ENCODE measurements around the gene KHDC1L.
A peak's percentile ranks its signal among the peaks of the same experiment; 100 is the strongest.
"Not testable (repeated sequence)": the region's sequence is repeated elsewhere in the genome, so short reads cannot be mapped to it uniquely, and the experiment has no call there.

KHDC1L gene, protein sequence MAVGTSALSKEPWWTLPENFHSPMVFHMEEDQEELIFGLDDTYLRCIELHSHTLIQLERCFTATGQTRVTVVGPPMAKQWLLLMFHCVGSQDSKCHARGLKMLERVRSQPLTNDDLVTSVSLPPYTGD
- 0 to 0.06 (median 0) reads per million in 9 experiments for total RNA-seq

DNA sequence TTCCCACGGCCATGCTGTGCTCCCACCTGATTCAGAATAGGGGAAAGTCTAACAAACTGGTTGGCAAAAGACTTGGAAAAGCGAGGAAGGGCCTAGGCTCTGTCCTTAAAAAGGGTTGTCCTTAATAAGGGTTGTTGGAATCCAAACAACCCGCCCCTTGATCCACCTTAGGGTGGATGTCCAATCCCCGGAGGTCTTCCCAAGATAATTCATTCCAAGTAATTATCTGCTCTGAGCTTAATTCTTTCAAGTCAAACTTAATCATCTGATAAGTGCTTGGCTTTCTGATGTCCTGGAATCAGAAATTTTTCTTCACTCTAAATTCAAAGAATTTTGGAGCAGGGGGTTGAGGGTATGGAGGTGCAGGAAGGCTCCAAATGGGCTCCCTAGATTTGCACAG lies at the start of gene KHDC1L:
KHDC1L (minus strand) TSS at position 101 of the 400 bp plus-strand sequence; CDS start at position 13, 88 bp downstream.
- DNase-seq = no peak

DNA sequence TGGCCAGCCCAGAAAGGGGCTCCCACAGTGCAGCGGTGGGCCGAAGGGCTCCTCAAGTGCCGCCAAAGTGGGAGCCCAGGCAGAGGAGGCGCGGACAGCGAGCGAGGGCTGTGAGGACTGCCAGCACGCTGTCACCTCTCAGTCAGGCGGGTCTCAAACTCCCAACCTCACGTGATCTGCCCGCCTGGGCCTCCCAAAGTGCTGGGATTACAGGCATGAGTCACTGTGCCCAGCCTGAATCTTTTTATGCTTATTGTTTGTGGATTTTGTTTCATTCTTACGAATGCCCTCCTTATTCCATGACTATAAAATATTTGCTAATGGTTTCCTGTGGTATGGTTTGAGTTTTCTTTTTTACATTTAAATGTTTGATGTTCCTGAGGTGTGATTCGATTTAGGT lies 44.0 kb upstream of the KHDC1L start:
- peaks cover 7 to 11% of the 10 kb centered on the region in 2 donors for H3K4me1 Mint-ChIP-seq (ENCODE audit: low read depth in 2 of 2)
- DNase-seq; H3K27me3 Mint-ChIP-seq; ATAC-seq (replicated peaks); H3K27ac Mint-ChIP-seq; H3K9me3 Mint-ChIP-seq; H3K36me3 Mint-ChIP-seq (ENCODE audit: insufficient read depth); H3K4me3 Mint-ChIP-seq: not testable (repeated sequence)

More for the DNA sequence above, at the start of gene KHDC1L:
- Mint-ChIP-seq H3K4me3 (no peak within 1 kb of the TSS), H3K27ac (peak within 1 kb of the TSS in 1 of 2 donors; percentile 67), H3K9me3 (no peaks in the 10 kb centered on the region), H3K4me1 (ENCODE audit: low read depth in 2 of 2) (no peaks in the 10 kb centered on the region), H3K27me3 (peaks cover 0 to 6% of the 10 kb centered on the region in 2 donors), H3K36me3 (ENCODE audit: insufficient read depth) (no peaks in the 10 kb centered on the region)
- no peak for ATAC-seq (replicated peaks)

DNA sequence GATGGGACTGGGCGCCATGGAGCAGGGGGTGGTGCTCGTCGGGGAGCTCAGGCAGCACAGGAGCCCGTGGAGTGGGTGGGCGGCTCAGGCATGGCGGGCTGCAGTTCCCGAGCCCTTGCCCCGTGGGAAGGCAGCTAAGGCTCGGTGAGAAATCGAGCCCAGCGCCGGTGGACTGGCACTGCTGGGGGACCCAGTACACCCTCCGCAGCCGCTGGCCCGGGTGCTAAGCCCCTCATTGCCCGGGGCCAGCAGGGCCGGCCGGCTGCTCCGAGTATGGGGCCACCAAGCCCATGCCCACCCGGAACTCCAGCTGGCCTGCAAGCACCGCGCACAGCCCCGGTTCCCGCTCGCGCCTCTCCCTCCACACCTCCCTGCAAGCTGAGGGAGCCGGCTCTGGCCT lies 43.6 kb upstream of the KHDC1L start:
- not testable (repeated sequence) for ATAC-seq (replicated peaks); H3K27ac Mint-ChIP-seq; H3K27me3 Mint-ChIP-seq; DNase-seq; H3K36me3 Mint-ChIP-seq (ENCODE audit: insufficient read depth); H3K4me3 Mint-ChIP-seq; H3K9me3 Mint-ChIP-seq
- H3K4me1 Mint-ChIP-seq (ENCODE audit: low read depth in 2 of 2) = peaks cover 11 to 14% of the 10 kb centered on the region in 2 donors

GRCh38 chr6:73264446-73264845 lies 39.1 kb upstream of the KHDC1L start:
- ATAC-seq (replicated peaks) (no peak), DNase-seq (no peak)
- peaks cover 6% of the 10 kb centered on the region for H3K36me3 Mint-ChIP-seq (ENCODE audit: insufficient read depth)
- H3K4me3 Mint-ChIP-seq = peak overlapping the region; percentile 82 to 86
- peak overlapping the region in 1 of 2 donors; percentile 27 for H3K27ac Mint-ChIP-seq
- no peaks in the 10 kb centered on the region for H3K9me3 Mint-ChIP-seq
- no peaks in the 10 kb centered on the region for H3K27me3 Mint-ChIP-seq
- peaks cover 18 to 22% of the 10 kb centered on the region in 2 donors for H3K4me1 Mint-ChIP-seq (ENCODE audit: low read depth in 2 of 2)

DNA sequence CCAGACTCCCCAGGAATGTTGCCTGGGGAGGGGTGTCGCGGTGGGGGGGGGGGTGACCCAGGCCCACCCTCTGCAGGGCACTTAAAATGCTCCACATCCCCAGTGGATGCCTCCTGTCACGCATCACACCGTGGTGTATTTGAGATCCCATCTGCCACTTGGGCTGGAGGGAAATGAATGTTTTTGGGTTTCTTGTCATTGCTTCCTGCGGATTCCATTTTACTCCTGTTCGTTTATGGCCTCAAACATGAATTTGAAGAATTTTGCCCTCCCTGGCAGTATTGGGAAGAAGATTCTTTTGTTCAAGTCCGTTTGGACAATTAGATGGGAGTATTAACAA lies 38.2 kb upstream of the KHDC1L start:
- DNase-seq (no peak), ATAC-seq (replicated peaks) (no peak)
- peak overlapping the region in 1 of 2 donors; percentile 81 for H3K27ac Mint-ChIP-seq
- peaks cover 18 to 22% of the 10 kb centered on the region in 2 donors for H3K4me1 Mint-ChIP-seq (ENCODE audit: low read depth in 2 of 2)
- no peaks in the 10 kb centered on the region for H3K9me3 Mint-ChIP-seq
- peak overlapping the region; percentile 82 to 86 for H3K4me3 Mint-ChIP-seq
- H3K36me3 Mint-ChIP-seq (ENCODE audit: insufficient read depth) = peaks cover 4% of the 10 kb centered on the region
- no peaks in the 10 kb centered on the region for H3K27me3 Mint-ChIP-seq

DNA sequence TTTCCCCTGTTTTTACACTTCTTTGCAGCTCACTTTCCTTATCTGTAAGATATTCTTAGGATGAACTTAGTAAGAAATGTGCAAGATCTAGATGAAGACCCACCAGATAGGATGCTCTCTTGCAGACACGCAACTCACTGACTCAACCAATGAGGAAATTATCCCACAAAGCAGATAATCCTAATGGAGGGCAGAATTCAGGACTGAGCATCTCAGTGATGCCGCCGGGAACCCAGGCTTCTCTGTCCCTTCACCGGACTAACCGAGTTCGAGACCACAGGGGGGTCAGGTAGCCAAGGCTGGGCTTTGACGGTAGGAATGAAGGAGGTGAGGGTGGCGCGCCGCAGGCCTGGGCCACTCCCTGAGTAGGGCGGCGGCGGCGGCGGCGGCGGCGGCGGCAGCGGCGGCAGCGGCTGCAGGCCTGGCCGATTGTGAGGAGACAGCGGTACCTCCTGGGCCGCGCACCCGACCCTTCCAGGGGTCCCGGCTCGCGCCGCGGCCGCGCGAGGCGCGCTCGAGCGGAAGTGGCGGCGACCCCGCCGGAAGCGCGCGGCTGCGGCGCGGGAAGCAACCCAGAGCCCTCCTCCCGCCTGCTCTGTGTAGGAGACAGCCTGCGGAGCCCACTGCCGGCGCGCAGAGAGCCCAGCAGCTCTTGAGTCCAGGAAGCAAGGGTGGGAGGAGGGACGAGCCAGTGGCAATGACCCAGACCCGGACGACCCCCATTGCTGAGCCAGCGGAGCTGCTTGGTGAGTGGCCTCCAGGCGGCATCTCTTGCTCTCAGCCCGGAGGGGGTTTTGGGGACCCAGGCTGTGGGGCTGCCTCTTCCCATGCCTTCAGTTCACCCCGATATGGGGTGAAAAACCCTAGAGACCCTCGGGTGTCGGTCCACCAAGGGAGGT lies 37.6 kb upstream of the KHDC1L start, which contains the start of gene KHDC1:
KHDC1 (minus strand) TSS at position 526 of the 899 bp plus-strand sequence. CDS start 20,679 bp downstream, outside the sequence.
- no peaks in the 10 kb centered on the region for H3K27me3 Mint-ChIP-seq
- no peaks in the 10 kb centered on the region for H3K9me3 Mint-ChIP-seq
- peak; percentile 35 to 49 (median 48) for DNase-seq
- peak within 1 kb of the TSS; percentile 81 to 91 for H3K27ac Mint-ChIP-seq
- peaks cover 18 to 22% of the 10 kb centered on the region in 2 donors for H3K4me1 Mint-ChIP-seq (ENCODE audit: low read depth in 2 of 2)
- peaks cover 4% of the 10 kb centered on the region for H3K36me3 Mint-ChIP-seq (ENCODE audit: insufficient read depth)
- peak; percentile 87 for ATAC-seq (replicated peaks)
- peak within 1 kb of the TSS; percentile 82 to 86 for H3K4me3 Mint-ChIP-seq

GRCh38 chr6:73258721-73259120 lies 33.4 kb upstream of the KHDC1L start:
- H3K27me3 Mint-ChIP-seq = no peaks in the 10 kb centered on the region
- no peak for ATAC-seq (replicated peaks)
- peak overlapping the region in 1 of 2 donors; percentile 13 for H3K27ac Mint-ChIP-seq
- no peak for DNase-seq
- peaks cover 7 to 8% of the 10 kb centered on the region in 2 donors for H3K4me1 Mint-ChIP-seq (ENCODE audit: low read depth in 2 of 2)
- no peak overlapping the region for H3K4me3 Mint-ChIP-seq
- H3K36me3 Mint-ChIP-seq (ENCODE audit: insufficient read depth) = peaks cover 4% of the 10 kb centered on the region
- no peaks in the 10 kb centered on the region for H3K9me3 Mint-ChIP-seq

DNA sequence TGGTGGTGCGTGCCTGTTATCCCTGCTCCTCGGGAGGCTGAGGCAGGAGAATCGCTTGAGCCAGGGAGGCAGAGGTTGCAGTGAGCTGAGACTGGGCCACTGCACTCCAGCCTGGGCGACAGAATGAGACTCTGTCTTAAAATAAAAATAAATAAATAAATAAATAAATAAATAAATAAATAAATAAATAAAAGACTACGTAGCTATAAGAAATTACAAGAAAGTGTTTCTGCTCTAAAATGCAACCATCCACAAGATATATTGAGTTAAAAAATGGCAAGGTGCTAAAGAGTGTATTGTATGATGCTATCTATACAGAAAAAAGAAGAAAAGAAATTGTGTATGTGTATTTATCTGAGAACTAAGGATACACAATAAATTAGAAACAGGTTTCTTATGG lies 29.0 kb upstream of the KHDC1L start:
- H3K4me3 Mint-ChIP-seq; H3K36me3 Mint-ChIP-seq (ENCODE audit: insufficient read depth); H3K27ac Mint-ChIP-seq; H3K4me1 Mint-ChIP-seq (ENCODE audit: low read depth in 2 of 2); H3K27me3 Mint-ChIP-seq; DNase-seq; ATAC-seq (replicated peaks); H3K9me3 Mint-ChIP-seq: not testable (repeated sequence)

- DNase-seq (no peak), ATAC-seq (replicated peaks) (no peak)
- Mint-ChIP-seq H3K4me1 (ENCODE audit: low read depth in 2 of 2) (no peaks in the 10 kb centered on the region), H3K9me3 (no peaks in the 10 kb centered on the region), H3K4me3 (no peak overlapping the region), H3K27ac (no peak overlapping the region), H3K36me3 (ENCODE audit: insufficient read depth) (no peaks in the 10 kb centered on the region), H3K27me3 (no peaks in the 10 kb centered on the region)
These were observed 27.4 kb upstream of the KHDC1L start for GRCh38 chr6:73252703-73253102.

DNA sequence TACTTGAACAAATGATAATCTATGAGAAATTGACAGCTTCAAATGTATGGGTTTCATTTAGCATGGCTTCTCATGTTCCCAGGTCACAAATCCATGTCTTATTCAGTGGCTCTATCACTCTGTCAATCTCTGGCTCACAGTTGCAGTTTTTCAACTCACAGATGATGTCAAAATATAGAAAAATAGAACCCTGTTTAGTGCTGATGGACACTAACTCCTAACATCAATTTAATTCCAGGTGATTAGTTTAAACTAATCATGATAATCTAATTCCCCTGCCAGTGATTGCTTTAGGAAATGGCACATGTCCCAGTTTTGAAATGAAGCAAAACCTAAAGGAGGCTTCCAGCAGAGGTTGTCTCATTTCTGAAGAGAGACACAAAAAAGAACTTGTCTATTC lies 24.7 kb upstream of the KHDC1L start:
- H3K4me3 Mint-ChIP-seq = no peak overlapping the region
- no peaks in the 10 kb centered on the region for H3K9me3 Mint-ChIP-seq
- peaks cover 0 to 5% of the 10 kb centered on the region in 2 donors for H3K27me3 Mint-ChIP-seq
- DNase-seq (no peak), ATAC-seq (replicated peaks) (no peak)
- H3K4me1 Mint-ChIP-seq (ENCODE audit: low read depth in 2 of 2) = no peaks in the 10 kb centered on the region
- no peaks in the 10 kb centered on the region for H3K36me3 Mint-ChIP-seq (ENCODE audit: insufficient read depth)
- H3K27ac Mint-ChIP-seq = no peak overlapping the region

GRCh38 chr6:73248192-73248903 lies 23.1 kb upstream of the KHDC1L start:
- Mint-ChIP-seq H3K27me3 (peaks cover 6% of the 10 kb centered on the region in 2 donors), H3K9me3 (no peaks in the 10 kb centered on the region), H3K27ac (no peak overlapping the region), H3K36me3 (ENCODE audit: insufficient read depth) (no peaks in the 10 kb centered on the region), H3K4me3 (no peak overlapping the region), H3K4me1 (ENCODE audit: low read depth in 2 of 2) (no peaks in the 10 kb centered on the region)
- DNase-seq = no peak
- ATAC-seq (replicated peaks) = no peak

GRCh38 chr6:73242001-73242400 lies 16.7 kb upstream of the KHDC1L start:
- no peaks in the 10 kb centered on the region for H3K36me3 Mint-ChIP-seq (ENCODE audit: insufficient read depth)
- no peak overlapping the region for H3K27ac Mint-ChIP-seq
- DNase-seq = no peak
- no peak overlapping the region for H3K4me3 Mint-ChIP-seq
- no peaks in the 10 kb centered on the region for H3K4me1 Mint-ChIP-seq (ENCODE audit: low read depth in 2 of 2)
- no peak for ATAC-seq (replicated peaks)
- H3K9me3 Mint-ChIP-seq = no peaks in the 10 kb centered on the region
- peaks cover 6 to 19% of the 10 kb centered on the region in 2 donors for H3K27me3 Mint-ChIP-seq

DNA sequence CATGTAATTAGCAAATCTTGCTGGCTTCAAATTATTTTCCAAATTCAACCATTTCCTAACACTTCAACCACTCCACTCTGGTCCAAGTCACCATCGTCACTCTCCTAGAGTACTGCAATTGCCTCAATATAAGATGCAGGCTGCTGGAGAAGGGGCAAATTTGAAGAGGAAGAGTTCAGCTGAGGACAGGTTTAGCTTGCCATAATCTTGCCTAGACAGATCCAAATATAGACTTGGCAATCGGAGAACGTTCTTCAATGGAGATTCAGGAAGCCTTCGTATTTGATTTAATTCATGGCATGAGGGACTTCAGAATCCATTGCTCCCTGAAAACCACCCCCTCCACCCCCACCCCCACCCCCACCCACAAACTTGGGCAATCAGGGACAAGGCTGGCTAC lies 15.4 kb upstream of the KHDC1L start:
- H3K36me3 Mint-ChIP-seq (ENCODE audit: insufficient read depth) = no peaks in the 10 kb centered on the region
- H3K4me1 Mint-ChIP-seq (ENCODE audit: low read depth in 2 of 2) = no peaks in the 10 kb centered on the region
- H3K27me3 Mint-ChIP-seq = peaks cover 6 to 19% of the 10 kb centered on the region in 2 donors
- H3K4me3 Mint-ChIP-seq = no peak overlapping the region
- H3K9me3 Mint-ChIP-seq = no peaks in the 10 kb centered on the region
- H3K27ac Mint-ChIP-seq = no peak overlapping the region
- no peak for DNase-seq
- no peak for ATAC-seq (replicated peaks)
